Ishikawa (cell line): ENCODE results near the gene SEMA5A.

Experiments
- CEBPB ChIP-seq: IDR thresholded peaks from 2 replicates; pipeline ENCODE4 v1.6.1; 2012
- CREB1 ChIP-seq: IDR thresholded peaks from 2 replicates; pipeline ENCODE4 v1.6.1; 2012; ENCODE audit warnings: low read depth
- EGR1 ChIP-seq: IDR thresholded peaks from 2 replicates; pipeline ENCODE4 v1.6.1; 2012
- EP300 ChIP-seq: IDR thresholded peaks from 2 replicates; pipeline ENCODE4 v1.6.1; 2012; ENCODE audit warnings: borderline replicate concordance
- FOXM1 ChIP-seq: IDR thresholded peaks from 2 replicates; pipeline ENCODE4 v1.6.1; 2012; ENCODE audit warnings: low read depth, borderline replicate concordance
- NFIC ChIP-seq: IDR thresholded peaks from 2 replicates; pipeline ENCODE4 v1.6.1; 2012
- RAD21 ChIP-seq: IDR thresholded peaks from 2 replicates; pipeline ENCODE4 v1.6.1; 2012; ENCODE audit warnings: low read depth
- TAF1 ChIP-seq: IDR thresholded peaks from 2 replicates; pipeline ENCODE4 v1.6.1; 2012; ENCODE audit warnings: low read depth, mild to moderate bottlenecking
- TCF12 ChIP-seq: IDR thresholded peaks from 2 replicates; pipeline ENCODE4 v1.6.1; 2012; ENCODE audit warnings: low read depth
- TEAD4 ChIP-seq: IDR thresholded peaks from 2 replicates; pipeline ENCODE4 v1.6.1; 2012
- USF1 ChIP-seq: IDR thresholded peaks from 2 replicates; pipeline ENCODE4 v1.6.1; 2012
- YY1 ChIP-seq: IDR thresholded peaks from 2 replicates; pipeline ENCODE4 v1.6.1; 2012; ENCODE audit warnings: low read depth
- ZBTB7A ChIP-seq: IDR thresholded peaks from 2 replicates; pipeline ENCODE4 v1.6.1; 2012; ENCODE audit warnings: low read depth
- TF ChIP-seq, protein P1 (sequence below): IDR thresholded peaks from 2 replicates; pipeline ENCODE4 v1.6.1; 2012; ENCODE audit warnings: low read depth, mild to moderate bottlenecking
- TF ChIP-seq, protein P2 (sequence below): IDR thresholded peaks from 2 replicates; pipeline ENCODE4 v1.6.1; 2012

SEMA5A gene

DNA sequence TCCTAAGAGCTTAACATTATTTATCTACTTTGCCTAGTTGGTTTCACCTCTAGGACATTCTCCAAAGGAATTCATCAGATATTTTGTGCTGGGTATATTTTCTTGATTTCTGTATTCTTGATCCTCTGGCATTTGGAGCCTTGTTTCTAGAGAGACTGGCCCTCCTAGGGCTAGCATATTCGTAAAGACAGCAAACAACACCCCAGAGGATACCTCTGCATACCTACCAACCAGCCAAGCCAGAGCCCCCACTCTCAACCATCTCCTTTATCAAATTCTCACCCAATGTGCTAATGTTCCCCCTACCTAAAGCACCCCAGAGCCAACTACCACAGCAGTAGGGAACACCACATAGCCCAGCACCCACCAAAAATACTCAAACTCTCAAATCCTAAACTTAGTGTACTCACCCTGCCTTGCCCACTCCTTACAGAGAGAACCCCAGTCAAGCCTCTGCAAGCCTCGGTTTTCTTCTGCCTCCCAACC lies 149.5 kb downstream of the SEMA5A start:
- TF ChIP-seq TEAD4 (no peak), EGR1 (no peak), USF1 (no peak), CREB1 (no peak), EP300 (no peak), CEBPB (no peak), NFIC (no peak), TCF12 (no peak), TAF1 (no peak), RAD21 (no peak), ZBTB7A (no peak), YY1 (no peak), FOXM1 (no peak)
- TF ChIP-seq, protein P1, sequence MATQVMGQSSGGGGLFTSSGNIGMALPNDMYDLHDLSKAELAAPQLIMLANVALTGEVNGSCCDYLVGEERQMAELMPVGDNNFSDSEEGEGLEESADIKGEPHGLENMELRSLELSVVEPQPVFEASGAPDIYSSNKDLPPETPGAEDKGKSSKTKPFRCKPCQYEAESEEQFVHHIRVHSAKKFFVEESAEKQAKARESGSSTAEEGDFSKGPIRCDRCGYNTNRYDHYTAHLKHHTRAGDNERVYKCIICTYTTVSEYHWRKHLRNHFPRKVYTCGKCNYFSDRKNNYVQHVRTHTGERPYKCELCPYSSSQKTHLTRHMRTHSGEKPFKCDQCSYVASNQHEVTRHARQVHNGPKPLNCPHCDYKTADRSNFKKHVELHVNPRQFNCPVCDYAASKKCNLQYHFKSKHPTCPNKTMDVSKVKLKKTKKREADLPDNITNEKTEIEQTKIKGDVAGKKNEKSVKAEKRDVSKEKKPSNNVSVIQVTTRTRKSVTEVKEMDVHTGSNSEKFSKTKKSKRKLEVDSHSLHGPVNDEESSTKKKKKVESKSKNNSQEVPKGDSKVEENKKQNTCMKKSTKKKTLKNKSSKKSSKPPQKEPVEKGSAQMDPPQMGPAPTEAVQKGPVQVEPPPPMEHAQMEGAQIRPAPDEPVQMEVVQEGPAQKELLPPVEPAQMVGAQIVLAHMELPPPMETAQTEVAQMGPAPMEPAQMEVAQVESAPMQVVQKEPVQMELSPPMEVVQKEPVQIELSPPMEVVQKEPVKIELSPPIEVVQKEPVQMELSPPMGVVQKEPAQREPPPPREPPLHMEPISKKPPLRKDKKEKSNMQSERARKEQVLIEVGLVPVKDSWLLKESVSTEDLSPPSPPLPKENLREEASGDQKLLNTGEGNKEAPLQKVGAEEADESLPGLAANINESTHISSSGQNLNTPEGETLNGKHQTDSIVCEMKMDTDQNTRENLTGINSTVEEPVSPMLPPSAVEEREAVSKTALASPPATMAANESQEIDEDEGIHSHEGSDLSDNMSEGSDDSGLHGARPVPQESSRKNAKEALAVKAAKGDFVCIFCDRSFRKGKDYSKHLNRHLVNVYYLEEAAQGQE: no peak

- TF ChIP-seq RAD21 (no peak), NFIC (no peak)
Measured at GRCh38 chr5:9395706-9396105, 150.2 kb downstream of the SEMA5A start.

GRCh38 chr5:9394221-9394620 lies 151.7 kb downstream of the SEMA5A start:
- TF ChIP-seq RAD21 (no peak), NFIC (no peak), FOXM1 (no peak), USF1 (no peak), ZBTB7A (no peak), EGR1 (no peak), TEAD4 (no peak), YY1 (no peak), CREB1 (no peak), TAF1 (no peak), EP300 (no peak), CEBPB (no peak), TCF12 (no peak)
- TF ChIP-seq, protein P2, sequence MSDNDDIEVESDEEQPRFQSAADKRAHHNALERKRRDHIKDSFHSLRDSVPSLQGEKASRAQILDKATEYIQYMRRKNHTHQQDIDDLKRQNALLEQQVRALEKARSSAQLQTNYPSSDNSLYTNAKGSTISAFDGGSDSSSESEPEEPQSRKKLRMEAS: no peak
- TF ChIP-seq, protein P1: no peak

DNA sequence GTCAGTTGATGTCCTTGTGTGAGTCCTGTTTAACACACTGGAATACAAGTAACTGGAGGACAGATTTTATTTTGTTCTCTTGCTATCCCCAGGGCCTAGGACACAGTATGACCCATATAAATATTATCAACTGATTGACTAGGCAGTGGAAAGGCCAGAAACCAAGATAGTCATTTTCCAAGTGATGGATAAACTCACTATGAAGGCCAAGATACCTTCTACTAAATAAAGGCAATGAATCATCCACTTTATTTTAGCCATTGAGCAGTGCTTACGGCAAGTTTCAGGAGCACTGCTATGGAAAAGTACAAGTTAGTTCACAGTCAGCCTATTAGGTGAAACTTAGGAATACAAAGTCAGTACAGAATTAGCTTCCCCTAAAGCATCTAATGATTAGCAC lies 153.2 kb downstream of the SEMA5A start:
- TF ChIP-seq USF1 (no peak), TCF12 (no peak), EGR1 (no peak), RAD21 (no peak), YY1 (no peak), CREB1 (no peak), EP300 (no peak), FOXM1 (no peak), TAF1 (no peak), ZBTB7A (no peak), TEAD4 (no peak), NFIC (no peak), CEBPB (no peak)
- TF ChIP-seq, protein P1: no peak
- TF ChIP-seq, protein P2: no peak
